8988T (cell line): Measurements from ENCODE around the gene SLC22A14.
"Not testable (repeated sequence)": the region's sequence is repeated elsewhere in the genome, so short reads cannot be mapped to it uniquely, and the experiment has no call there.

Experiments used
- DNase-seq: peaks from one replicate; pipeline ENCODE4 v3.0.0; 2011

The SLC22A14 gene

GRCh38 chr3:38281895-38282686 lies at the start of gene SLC22A14:
Gene SLC22A14 (plus strand): TSS chr3:38282294. CDS start chr3:38306027, 23,733 bp downstream.
- DNase-seq = no peak

- no peak for DNase-seq
These were observed 49.4 kb upstream of the SLC22A14 start for GRCh38 chr3:38232701-38233100.

DNA sequence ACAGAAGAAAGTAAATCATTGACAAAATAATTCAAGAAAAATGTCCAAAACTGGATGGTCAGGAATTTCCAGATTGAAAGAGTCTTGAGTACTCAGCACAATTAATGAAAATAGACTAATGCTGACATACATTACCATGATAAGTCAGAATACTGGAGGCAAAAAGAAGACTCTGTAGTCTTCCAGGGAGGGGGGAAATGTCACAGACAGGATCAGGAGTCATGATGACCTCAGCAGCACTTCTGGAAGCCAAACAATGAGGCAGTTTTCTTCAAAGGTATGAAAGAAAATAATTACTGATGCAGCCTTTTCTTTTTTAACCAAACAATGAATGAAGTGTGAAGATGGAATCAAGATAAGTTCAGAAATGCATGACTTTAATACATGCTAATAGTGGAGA lies 46.6 kb upstream of the SLC22A14 start:
- no peak for DNase-seq

- DNase-seq = no peak
These were observed 43.6 kb upstream of the SLC22A14 start for GRCh38 chr3:38238416-38239008.

GRCh38 chr3:38242812-38243211 lies 39.3 kb upstream of the SLC22A14 start:
- DNase-seq = not testable (repeated sequence)

DNA sequence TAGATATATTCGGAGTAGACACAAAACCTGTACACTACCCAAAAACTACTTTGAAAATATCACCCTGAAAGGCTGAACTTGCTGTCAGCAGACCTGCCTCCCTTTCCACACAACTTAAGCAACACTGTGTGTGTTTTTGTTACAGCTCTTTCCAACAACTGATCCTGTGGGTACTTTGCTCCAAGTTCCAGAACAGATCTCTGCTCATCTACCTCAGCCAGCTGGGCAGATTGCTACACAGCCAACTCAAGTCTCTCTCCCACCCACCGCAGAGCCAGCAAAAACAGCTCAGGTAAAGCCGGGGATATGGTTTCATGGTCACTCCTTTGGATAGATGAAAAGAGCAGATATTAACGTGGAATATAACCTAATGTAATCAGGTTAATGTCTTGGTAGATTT lies 36.2 kb upstream of the SLC22A14 start:
- DNase-seq = no peak

DNA sequence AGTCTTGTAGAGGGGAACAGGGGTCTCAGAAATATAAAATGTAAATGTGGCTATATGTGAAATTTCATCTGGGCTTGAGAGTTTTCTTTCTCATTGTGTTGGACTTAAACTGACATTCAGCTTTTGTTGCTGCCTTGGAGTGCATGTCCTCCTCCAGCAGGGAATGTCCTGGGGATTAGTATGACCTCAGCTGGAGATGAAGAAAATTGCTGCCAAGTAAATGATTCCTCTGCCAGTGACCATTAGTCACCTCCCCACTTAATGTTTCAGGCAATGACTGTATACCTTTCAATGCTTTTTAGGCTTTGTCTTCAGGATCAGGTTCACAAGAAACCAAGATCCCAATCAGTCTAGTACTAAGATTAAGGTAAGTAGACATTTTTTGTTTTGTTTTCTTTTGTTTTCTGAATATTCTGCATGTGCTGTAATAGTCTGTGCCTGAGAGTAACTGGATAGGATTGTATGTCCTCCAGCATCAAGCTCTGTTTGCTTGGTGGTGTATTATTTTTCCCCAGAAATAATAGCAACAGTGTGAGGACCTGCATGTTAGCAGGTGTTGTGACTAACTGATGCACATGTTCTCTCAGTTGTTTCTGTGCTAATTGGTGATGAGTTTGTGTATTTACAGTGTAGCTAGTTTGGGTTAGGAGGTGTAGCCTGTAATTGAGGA lies 34.6 kb upstream of the SLC22A14 start:
- DNase-seq = no peak

- DNase-seq = no peak
These were observed 31.9 kb upstream of the SLC22A14 start for GRCh38 chr3:38250198-38250597.

DNA sequence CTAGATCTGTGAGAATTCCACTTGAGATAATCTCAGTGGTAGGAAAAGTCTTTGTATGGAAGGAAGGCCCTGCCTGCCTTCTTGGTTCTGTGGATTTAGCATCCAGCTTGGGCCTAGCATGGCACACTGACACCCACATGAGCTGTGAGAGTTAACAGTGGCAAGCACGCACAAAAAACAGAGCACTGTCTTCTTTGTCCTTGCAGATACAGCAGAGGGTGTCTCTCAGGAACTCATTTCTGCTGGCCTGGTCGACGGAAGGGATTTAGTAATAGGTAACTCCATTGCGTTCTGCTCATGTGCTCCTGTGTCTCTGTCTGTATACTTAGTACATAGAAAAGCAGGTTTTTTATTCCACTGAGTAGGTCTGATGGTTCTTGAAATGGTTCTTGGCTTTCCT lies 30.9 kb upstream of the SLC22A14 start:
- DNase-seq = no peak

GRCh38 chr3:38253704-38254103 lies 28.4 kb upstream of the SLC22A14 start:
- no peak for DNase-seq

DNA sequence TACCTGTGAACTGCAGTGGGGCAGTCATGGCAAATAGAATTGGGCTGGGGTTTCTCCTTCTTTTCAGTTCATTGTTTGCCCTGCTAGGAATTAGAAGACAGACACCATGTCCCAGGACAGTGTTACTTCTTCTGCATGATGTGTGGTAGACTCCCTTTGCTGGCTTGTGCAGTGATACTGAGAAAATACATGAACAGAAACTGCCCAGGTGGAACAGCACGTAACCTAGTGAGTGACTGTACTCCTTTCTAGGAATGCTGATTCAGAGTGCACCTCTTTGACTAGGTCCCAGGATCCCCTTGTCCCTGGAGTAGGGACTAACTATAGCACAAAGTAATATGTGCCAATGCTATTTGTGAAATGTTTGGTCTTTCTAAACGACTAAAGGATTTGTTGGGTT lies 27.2 kb upstream of the SLC22A14 start:
- no peak for DNase-seq

DNA sequence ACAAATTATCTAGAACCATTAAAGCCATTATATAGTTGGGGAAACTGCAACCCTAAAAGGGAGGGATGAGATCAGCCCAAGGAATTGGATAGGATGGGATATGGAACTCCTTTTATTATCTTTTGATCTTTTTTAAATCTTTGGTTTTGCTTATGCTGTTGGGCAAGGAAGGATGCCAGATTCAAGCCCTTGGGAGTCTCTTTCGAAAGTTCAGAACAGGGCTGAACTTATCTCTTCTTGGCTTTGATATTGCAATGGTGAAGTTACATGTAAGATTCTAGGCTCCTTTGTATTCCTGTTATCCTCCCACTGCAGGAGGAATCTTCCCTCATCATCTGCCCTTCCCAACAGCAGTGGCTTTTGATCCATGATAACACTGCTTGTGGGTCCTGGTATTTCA lies 26.5 kb upstream of the SLC22A14 start:
- DNase-seq = no peak

- no peak for DNase-seq
These were observed 24.5 kb upstream of the SLC22A14 start for GRCh38 chr3:38257583-38257982.

DNA sequence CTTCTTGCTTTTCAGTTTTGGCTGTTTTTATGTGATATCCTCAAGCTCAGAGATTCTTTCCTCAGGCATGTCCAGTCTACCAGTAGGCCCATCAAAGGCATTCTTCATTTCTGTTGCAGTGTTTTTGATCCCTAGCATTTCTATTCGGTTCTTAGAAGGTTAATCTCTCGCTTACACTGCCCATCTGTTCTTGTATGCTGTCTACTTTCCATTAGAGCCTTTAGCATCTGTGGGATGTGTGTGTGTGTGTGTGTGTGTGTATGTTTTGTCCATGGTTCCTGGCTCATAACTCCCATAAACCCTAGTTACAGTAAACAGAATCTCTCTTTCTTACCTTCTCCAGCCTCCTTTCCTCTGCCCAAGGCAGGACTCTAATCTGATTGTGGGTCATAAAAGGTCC lies 21.6 kb upstream of the SLC22A14 start:
- no peak for DNase-seq

- DNase-seq = no peak
These were observed 17.7 kb upstream of the SLC22A14 start for GRCh38 chr3:38264353-38264771.

DNA sequence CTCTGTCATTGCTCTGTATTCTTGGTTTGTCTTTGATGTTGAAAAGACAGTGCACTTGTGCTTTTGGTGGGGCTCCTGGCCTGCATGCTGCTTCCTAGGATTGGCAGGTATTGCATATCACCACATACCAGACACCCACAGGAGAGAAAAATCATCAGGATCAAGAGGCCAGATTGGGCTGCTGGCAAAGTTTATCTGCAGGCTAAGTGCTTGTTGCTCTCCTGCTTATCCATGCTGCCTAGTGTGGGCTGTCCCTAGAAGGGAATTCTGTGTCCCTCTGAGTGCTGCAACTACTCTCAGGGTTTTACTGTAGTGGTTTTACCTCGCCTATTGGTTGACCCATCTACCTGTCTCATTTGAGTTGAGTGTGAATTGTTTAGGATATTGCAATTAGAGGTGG lies 17.3 kb upstream of the SLC22A14 start:
- DNase-seq = no peak

GRCh38 chr3:38265604-38266307 lies 16.3 kb upstream of the SLC22A14 start, which contains the start of gene SLC22A13:
Gene SLC22A13 (plus strand): TSS chr3:38265812. CDS start chr3:38265861, 49 bp downstream.
- no peak for DNase-seq

- no peak for DNase-seq
These were observed 15.3 kb upstream of the SLC22A14 start for GRCh38 chr3:38266810-38267209.

DNA sequence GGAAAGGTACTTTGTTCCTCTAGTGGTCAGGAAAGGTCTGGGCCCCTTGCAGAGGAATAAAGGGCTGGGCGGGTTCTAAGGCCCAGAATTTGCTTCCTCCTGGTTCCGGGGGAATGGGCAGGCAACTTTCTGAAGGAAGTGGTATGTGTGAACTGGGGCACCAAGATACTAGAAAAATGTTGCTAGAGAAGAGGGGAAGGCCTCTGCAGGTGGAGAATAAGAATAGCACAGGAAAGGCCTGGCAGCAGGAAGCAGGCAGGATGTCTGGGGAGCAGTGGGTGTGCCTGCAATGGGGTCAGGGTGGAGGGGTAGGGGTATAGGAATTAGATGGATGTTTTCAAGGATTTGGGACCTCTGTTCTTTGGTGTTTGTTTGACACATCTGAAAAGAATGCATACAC lies 14.4 kb upstream of the SLC22A14 start:
- no peak for DNase-seq

GRCh38 chr3:38268087-38268486 lies 14.0 kb upstream of the SLC22A14 start:
- DNase-seq = no peak

DNA sequence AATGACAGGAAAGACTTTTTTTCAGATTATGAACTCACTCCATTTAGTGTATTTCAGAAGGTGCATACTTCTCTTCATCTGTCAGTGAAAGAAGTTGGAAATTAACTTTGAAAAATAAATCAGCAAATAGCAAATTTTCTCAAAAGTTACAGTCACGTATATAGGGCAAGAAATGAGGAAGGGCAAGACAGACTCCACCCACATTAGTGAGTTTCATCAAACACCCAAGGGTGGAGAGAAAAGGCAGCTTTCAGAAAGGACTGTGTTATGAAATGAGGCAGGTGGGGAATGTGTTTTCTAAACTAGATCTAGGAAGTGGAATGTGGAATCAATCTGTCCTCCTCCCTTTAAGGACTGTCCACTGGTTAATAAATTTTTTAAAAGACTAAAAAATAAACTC lies 13.6 kb upstream of the SLC22A14 start:
- DNase-seq = no peak

DNA sequence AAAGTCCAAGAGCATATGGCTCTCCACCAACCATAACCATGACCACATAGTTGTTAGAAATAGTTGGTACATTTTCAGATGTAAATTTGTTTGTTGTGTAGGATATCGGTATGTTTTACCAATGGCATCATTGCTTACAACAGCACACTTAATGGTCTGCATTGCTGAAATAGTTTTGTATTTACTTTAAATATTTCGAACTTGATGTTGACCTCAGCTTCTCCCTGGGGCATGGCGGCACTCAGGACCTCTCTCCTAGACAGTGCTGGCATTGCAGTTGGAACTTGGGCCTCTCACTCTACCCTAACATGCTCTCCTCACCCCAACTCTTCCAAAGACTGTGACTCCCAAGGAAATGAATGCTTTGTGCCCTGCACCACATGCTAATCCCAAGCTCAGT lies 11.5 kb upstream of the SLC22A14 start:
- no peak for DNase-seq

DNA sequence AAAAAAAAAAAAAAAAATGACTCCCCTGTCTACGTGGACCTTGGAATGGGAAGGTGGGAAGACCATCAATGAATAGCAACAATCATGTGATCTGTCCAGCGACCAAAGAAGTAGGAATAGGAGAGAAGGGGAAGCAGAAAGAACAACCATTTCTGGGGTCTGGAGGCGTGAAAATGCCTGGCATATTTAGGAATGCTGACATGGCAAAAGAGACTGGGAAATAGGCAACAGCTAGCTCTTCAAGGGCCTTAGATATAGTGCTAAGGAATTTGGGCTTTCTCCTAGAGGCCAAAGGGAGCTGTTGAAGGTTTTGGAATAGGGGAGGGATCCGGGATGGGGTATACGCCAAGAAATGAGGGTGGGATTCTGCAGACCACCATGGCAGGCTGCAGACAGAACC lies 10.5 kb upstream of the SLC22A14 start:
- no peak for DNase-seq
